Panc1 (cell line): Measurements from ENCODE around the gene TXLNA. TPM values are rescaled to one million over a fixed set of nuclear protein-coding genes. Genes with fewer than 3 reads are reported as not detected.

ENCODE experiments used
- ATAC-seq: fragments of 200-7000 bp; cut with Tn5 transposase; 2 replicates; pipeline ENCODE4 v1.9.1; 2020; ENCODE audit warnings: mild to moderate bottlenecking, moderate library complexity
- BruUV-seq: library from RNA; stranded (reverse); fragments of 400-500 nt; replicated peaks from 2 replicates; lab custom pipeline; 2021; lab: Mats Ljungman, UMichigan
- CTCF ChIA-PET: fragments of 300-600 bp; sonication (Branson Sonifier 250); formaldehyde crosslinking; loops from one replicate; lab custom pipeline; 2022; ENCODE audit warnings: antibody characterized with exemption; lab: Charles Lee
- POLR2A ChIA-PET: fragments of 300-600 bp; sonication (Branson Sonifier 250); formaldehyde crosslinking; loops from one replicate; lab custom pipeline; 2022; ENCODE audit warnings: antibody characterized with exemption; lab: Charles Lee
- DNase-seq: peaks from one replicate; pipeline ENCODE4 v3.0.0-alpha.2; 2010; ENCODE audit warnings: low read depth, low spot score
- H3K27ac ChIP-seq: 2 replicates; pipeline ENCODE4 v1.5.1; 2011; ENCODE audit warnings: mild to moderate bottlenecking, low read length, inconsistent platforms
- H3K27me3 ChIP-seq: fragments of 200-500 bp; sonication (Bioruptor generic); 2 replicates; pipeline ENCODE4 v1.6.0; 2014; ENCODE audit warnings: low read length, inconsistent platforms; ENCODE audit not compliant: control insufficient read depth, insufficient read depth
- H3K36me3 ChIP-seq: fragments of 200-500 bp; sonication (Bioruptor generic); 2 replicates; pipeline ENCODE4 v1.5.1; 2014; ENCODE audit warnings: inconsistent platforms, mild to moderate bottlenecking, low read length, moderate library complexity; ENCODE audit not compliant: control insufficient read depth, insufficient read depth
- H3K4me1 ChIP-seq: 2 replicates; pipeline ENCODE4 v1.5.1; 2011; ENCODE audit warnings: inconsistent platforms, mild to moderate bottlenecking, low read length, moderate library complexity; ENCODE audit not compliant: control insufficient read depth, insufficient read depth
- H3K4me3 ChIP-seq, 2 experiments: 2 replicates each; pipeline ENCODE4 v1.5.1; 2011 to 2012; ENCODE audit warnings: low read depth in 2 of 2, low read length in 2 of 2, mild to moderate bottlenecking in 2 of 2, inconsistent platforms in 1 of 2, moderate library complexity in 1 of 2
- H3K9me3 ChIP-seq: fragments of 200-500 bp; sonication (Bioruptor generic); 2 replicates; pipeline ENCODE4 v1.5.1; 2014; ENCODE audit warnings: low read depth, mild to moderate bottlenecking, inconsistent platforms, low read length, moderate library complexity; ENCODE audit not compliant: control insufficient read depth, insufficient read depth
- CTCF ChIP-seq: fragments of 450-650 bp; IDR thresholded peaks from 2 replicates; pipeline ENCODE4 v1.5.1; 2017; ENCODE audit warnings: mild to moderate bottlenecking
- POLR2AphosphoS5 ChIP-seq: IDR thresholded peaks from 2 replicates; pipeline ENCODE4 v1.6.1; 2012; ENCODE audit warnings: mild to moderate bottlenecking, low read depth, low read length, moderate library complexity
- REST ChIP-seq, 2 experiments: IDR thresholded peaks; 2 replicates each; pipeline ENCODE4 v1.6.1; 2011 to 2012; ENCODE audit warnings: low read depth in 2 of 2, control low read depth in 1 of 2, low read length in 1 of 2, mild to moderate bottlenecking in 1 of 2, moderate library complexity in 1 of 2; ENCODE audit not compliant: insufficient read depth in 1 of 2
- SIN3A ChIP-seq: IDR thresholded peaks from 2 replicates; pipeline ENCODE4 v1.6.1; 2012; ENCODE audit warnings: low read depth, mild to moderate bottlenecking, low read length, moderate library complexity, borderline replicate concordance; ENCODE audit not compliant: insufficient read depth
- TCF7L2 ChIP-seq: IDR thresholded peaks from 2 replicates; pipeline ENCODE4 v1.6.1; 2011; ENCODE audit warnings: mild to moderate bottlenecking, low read depth, low read length, inconsistent platforms
- in situ Hi-C: cut with HindIII; loops from 2 replicates; pipeline ENCODE4 v1.10.0; 2016; ENCODE audit warnings: low sequenced_read_pairs, low pct_unique_long_range_greater_than_20kb
- intact Hi-C: fragments of 100-400 bp; cut with micrococcal nuclease; formaldehyde crosslinking; loops from one replicate; pipeline ENCODE4 v1.10.0; 2022; ENCODE audit not compliant: unreplicated experiment
- total RNA-seq: library from RNA; stranded (reverse); gene quantifications from one replicate; pipeline ENCODE4 v1.2.1, GENCODE V29; 2021; ENCODE audit not compliant: unreplicated experiment

Gene TXLNA
- total RNA-seq, 1 experiment from 2014 or later, result 115 TPM

- ChIA-PET CTCF (no interaction called here), POLR2A (interaction anchor here (0.6 kb wide), 3 partner anchors 52 to 117 kb away, joined by 4 to 14 read pairs (median 4); no protein-coding TSS in a partner anchor)
- no peak for ATAC-seq
- H3K4me1 ChIP-seq, result peaks cover 48% of the 10 kb centered on the region
- intact Hi-C loops (no loop called here), in situ Hi-C loops (no loop called here)
- no peak overlapping the region for H3K27ac ChIP-seq
- DNase-seq, result no peak
- no peak overlapping the region for H3K4me3 ChIP-seq
- H3K9me3 ChIP-seq, result no peaks in the 10 kb centered on the region
- H3K27me3 ChIP-seq, result no peaks in the 10 kb centered on the region
- TF ChIP-seq SIN3A (no peak), REST (IDR thresholded peaks at IDR 0.05; ENCODE audit: insufficient read depth in 1 of 2, low read depth in 2 of 2, low read length in 1 of 2) (no peak), CTCF (no peak), TCF7L2 (no peak)
- peaks cover 15% of the 10 kb centered on the region for H3K36me3 ChIP-seq
- no TSS peak for BruUV-seq
Observed at GRCh38 chr1:32197837-32198236, 18.4 kb downstream of the TXLNA start.

- Histone ChIP-seq H3K27me3 (no peaks in the 10 kb centered on the region), H3K27ac (no peak overlapping the region), H3K4me1 (peaks cover 49% of the 10 kb centered on the region), H3K36me3 (peaks cover 11% of the 10 kb centered on the region; the same call in 1 of the 2 replicates), H3K9me3 (no peaks in the 10 kb centered on the region), H3K4me3 (no peak overlapping the region)
- CTCF ChIA-PET, result no interaction called here
- POLR2A ChIA-PET, result interaction anchor here (0.5 to 0.6 kb wide), 2 partner anchors 52 to 614 kb away, joined by 11 to 14 read pairs; no protein-coding TSS in a partner anchor
- no peak for DNase-seq
- ATAC-seq, result peak; percentile 3; the same call in 1 of the 2 replicates
- TF ChIP-seq POLR2AphosphoS5 (peak; percentile 69), TCF7L2 (no peak)
- intact Hi-C loops, result no loop called here
- no TSS peak for BruUV-seq
- in situ Hi-C loops, result no loop called here
Observed at GRCh38 chr1:32198237-32199042, 19.0 kb downstream of the TXLNA start.
